PFSK-1 (cell line): ENCODE data around the gene MBNL2.

Experiments
- FOXP2 ChIP-seq: optimal IDR thresholded peaks from 2 replicates; pipeline ENCODE3; 2011; ENCODE audit warnings: borderline replicate concordance, control low read depth, inconsistent platforms; ENCODE audit not compliant: insufficient read depth; ENCODE audit errors: extremely low read length, extremely low read depth
- POLR2AphosphoS5 ChIP-seq: IDR thresholded peaks from 2 replicates; pipeline ENCODE4 v1.6.1; 2012; ENCODE audit warnings: low read depth, mild to moderate bottlenecking, control low read depth, low read length, moderate library complexity
- REST ChIP-seq, 2 experiments: IDR thresholded peaks; 2 replicates each; pipeline versions ENCODE4 v1.6.1 to v1.8.0; 2011 to 2012; ENCODE audit warnings: low read depth in 2 of 2, low read length in 2 of 2, control low read depth in 1 of 2, inconsistent platforms in 1 of 2, mild to moderate bottlenecking in 1 of 2, moderate library complexity in 1 of 2; ENCODE audit not compliant: insufficient read depth in 1 of 2
- SIN3A ChIP-seq: IDR thresholded peaks from 2 replicates; pipeline ENCODE4 v1.6.1; 2012; ENCODE audit warnings: mild to moderate bottlenecking, low read length, moderate library complexity, borderline replicate concordance; ENCODE audit not compliant: insufficient read depth
- TAF1 ChIP-seq: IDR thresholded peaks from 2 replicates; pipeline ENCODE4 v1.6.1; 2012; ENCODE audit warnings: low read length, control low read depth, borderline replicate concordance; ENCODE audit not compliant: insufficient read depth

The MBNL2 gene

DNA sequence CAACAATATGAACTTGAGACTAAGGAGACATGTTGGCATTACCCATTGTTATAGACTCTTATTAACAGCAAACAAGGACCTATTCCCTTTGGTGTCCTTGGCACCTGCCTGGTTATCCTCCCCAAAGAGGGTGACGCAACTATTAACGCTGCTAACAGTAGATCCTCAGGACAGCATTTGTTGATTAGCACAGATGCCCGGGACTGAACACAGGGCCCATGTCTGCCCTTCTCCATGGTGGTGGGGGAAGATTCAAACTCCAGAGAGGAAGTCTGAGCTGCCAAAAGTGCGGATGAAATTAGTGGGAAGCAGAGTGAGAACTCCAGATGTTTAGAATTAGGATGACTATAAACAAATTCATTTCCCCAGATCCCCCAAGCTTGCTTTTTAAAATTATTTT, 110.6 kb downstream of the MBNL2 start:
- TF ChIP-seq REST (IDR thresholded peaks at IDR 0.05; ENCODE audit: insufficient read depth in 1 of 2, low read depth in 2 of 2, low read length in 2 of 2), result no peak
- TF ChIP-seq FOXP2, result no peak
- TF ChIP-seq POLR2AphosphoS5, result no peak
- TF ChIP-seq SIN3A, result no peak
- TF ChIP-seq TAF1, result no peak

- no peak for TF ChIP-seq FOXP2
- TF ChIP-seq SIN3A, result no peak
- TF ChIP-seq TAF1, result no peak
- no peak for TF ChIP-seq REST (IDR thresholded peaks at IDR 0.05; ENCODE audit: insufficient read depth in 1 of 2, low read depth in 2 of 2, low read length in 2 of 2)
- TF ChIP-seq POLR2AphosphoS5, result no peak
Measured at GRCh38 chr13:97333983-97334382, 111.8 kb downstream of the MBNL2 start.

DNA sequence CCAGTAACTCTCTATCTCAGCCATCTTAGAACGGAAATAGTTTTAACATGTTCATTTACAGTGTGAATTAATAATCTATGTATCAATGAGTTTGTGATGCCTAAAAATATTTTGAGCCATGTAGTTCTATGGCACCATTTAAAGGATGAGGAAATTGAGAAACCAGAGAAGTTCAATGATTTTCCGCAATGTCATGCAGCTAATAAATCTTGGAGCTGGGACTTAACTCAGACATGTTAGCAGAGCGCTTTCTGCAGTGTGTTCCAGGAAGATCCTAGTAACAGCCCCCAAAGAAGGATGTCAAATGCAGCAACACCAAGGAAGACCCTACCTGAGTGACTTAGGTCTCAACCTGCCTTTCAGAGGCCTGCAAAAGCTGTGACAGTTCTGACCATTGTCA, 112.6 kb downstream of the MBNL2 start:
- no peak for TF ChIP-seq TAF1
- TF ChIP-seq SIN3A, result no peak
- no peak for TF ChIP-seq POLR2AphosphoS5
- no peak for TF ChIP-seq FOXP2
- no peak for TF ChIP-seq REST (IDR thresholded peaks at IDR 0.05; ENCODE audit: insufficient read depth in 1 of 2, low read depth in 2 of 2, low read length in 2 of 2)

DNA sequence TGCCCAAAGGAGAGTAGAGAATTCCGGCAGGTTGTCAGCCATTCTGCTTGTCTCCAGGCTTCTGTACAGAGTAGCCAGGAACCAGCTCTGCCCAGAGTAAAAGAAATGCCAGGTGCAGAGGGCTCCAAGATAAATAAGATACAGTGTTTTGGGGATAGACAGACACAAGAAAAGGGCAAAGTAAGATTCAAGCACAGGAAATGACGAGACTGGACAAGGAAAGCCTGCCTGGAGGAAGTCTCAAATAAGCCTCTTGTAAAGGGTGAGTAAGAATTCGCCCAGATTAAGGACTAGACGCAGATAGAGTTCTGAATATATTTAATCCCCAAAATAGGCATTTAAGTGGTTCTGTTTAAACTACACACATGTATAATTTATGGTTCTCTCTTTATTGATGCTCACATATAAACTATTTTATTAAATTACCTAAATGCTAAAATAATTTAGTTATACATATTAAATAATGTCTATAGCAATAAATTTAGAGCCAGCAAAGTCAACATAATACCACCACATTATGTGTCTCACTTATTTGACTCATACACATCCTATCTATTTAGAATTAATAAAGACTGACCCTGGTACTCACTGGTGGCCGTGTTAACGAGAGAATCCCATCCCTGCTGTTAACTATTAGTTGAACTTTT, 113.5 kb downstream of the MBNL2 start:
- TF ChIP-seq FOXP2 (no peak), TAF1 (no peak), SIN3A (no peak), REST (IDR thresholded peaks at IDR 0.05; ENCODE audit: insufficient read depth in 1 of 2, low read depth in 2 of 2, low read length in 2 of 2) (no peak), POLR2AphosphoS5 (no peak)

DNA sequence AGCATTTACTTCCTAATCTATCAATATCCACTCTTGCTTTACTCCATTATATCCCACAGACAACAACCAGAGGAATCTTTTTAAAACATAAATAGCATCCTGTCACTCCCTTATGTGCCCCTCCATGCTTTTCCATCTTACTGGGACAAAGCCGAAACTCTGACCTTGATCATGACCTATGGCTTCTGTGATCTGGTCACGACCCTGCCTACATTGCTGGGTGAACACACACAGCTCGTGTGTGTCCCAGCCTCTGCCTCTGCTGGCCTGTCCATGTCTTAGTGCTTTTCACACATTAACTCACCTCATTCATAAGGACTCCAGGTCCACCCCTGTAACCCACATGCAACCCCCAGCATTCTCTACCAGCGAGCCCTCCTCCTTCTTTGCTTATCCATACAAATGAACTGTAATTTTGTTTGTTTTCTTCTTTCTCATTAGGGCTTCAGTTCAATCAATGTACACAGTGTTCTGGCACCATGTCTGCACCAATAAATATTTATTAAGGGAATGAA, 115.9 kb downstream of the MBNL2 start:
- TF ChIP-seq SIN3A (no peak), TAF1 (no peak), POLR2AphosphoS5 (no peak), FOXP2 (no peak), REST (IDR thresholded peaks at IDR 0.05; ENCODE audit: insufficient read depth in 1 of 2, low read depth in 2 of 2, low read length in 2 of 2) (no peak)
